GM18526 (cell line): ENCODE results near the gene ASF1A.

ENCODE experiments used
- POLR2A ChIP-seq: IDR thresholded peaks from 3 replicates; pipeline ENCODE4 v1.6.1; 2011; ENCODE audit not compliant: insufficient read length; ENCODE audit errors: extremely low read depth

Gene ASF1A

GRCh38 chr6:118931436-118931835, 37.5 kb downstream of the ASF1A start:
- TF ChIP-seq POLR2A: no peak

- no peak for TF ChIP-seq POLR2A
Measured at GRCh38 chr6:118932421-118932820, 38.5 kb downstream of the ASF1A start.

- TF ChIP-seq POLR2A: no peak
Measured at GRCh38 chr6:118933855-118934460, 40.0 kb downstream of the ASF1A start.

GRCh38 chr6:118934461-118935330, 40.7 kb downstream of the ASF1A start, which contains the start of gene MCM9:
MCM9 (minus strand) TSS chr6:118935159; CDS start chr6:118931723, 3,436 bp downstream.
- peak; percentile 67 for TF ChIP-seq POLR2A

- TF ChIP-seq POLR2A: no peak
Measured at GRCh38 chr6:118935331-118935668, 41.3 kb downstream of the ASF1A start.

- TF ChIP-seq POLR2A: no peak
Measured at GRCh38 chr6:118935978-118936703, 42.2 kb downstream of the ASF1A start.

GRCh38 chr6:118939683-118940082, 45.7 kb downstream of the ASF1A start:
- TF ChIP-seq POLR2A: no peak

GRCh38 chr6:118940770-118941169, 46.8 kb downstream of the ASF1A start:
- TF ChIP-seq POLR2A: no peak

GRCh38 chr6:118945217-118945616, 51.3 kb downstream of the ASF1A start:
- TF ChIP-seq POLR2A: no peak

- TF ChIP-seq POLR2A: no peak
Measured at GRCh38 chr6:118952683-118953082, 58.7 kb downstream of the ASF1A start.

- no peak for TF ChIP-seq POLR2A
Measured at GRCh38 chr6:118953391-118953790, 59.4 kb downstream of the ASF1A start.
